GM21786 (cell line): Measurements from ENCODE around the gene PCP2.
A peak's percentile ranks its signal among the peaks of the same experiment; 100 is the strongest.

ENCODE experiments used
- ATAC-seq: cut with Tn5 transposase; IDR thresholded peaks from one replicate; pipeline ENCODE4 v1.9.1; 2021; ENCODE audit not compliant: unreplicated experiment

Gene PCP2

DNA sequence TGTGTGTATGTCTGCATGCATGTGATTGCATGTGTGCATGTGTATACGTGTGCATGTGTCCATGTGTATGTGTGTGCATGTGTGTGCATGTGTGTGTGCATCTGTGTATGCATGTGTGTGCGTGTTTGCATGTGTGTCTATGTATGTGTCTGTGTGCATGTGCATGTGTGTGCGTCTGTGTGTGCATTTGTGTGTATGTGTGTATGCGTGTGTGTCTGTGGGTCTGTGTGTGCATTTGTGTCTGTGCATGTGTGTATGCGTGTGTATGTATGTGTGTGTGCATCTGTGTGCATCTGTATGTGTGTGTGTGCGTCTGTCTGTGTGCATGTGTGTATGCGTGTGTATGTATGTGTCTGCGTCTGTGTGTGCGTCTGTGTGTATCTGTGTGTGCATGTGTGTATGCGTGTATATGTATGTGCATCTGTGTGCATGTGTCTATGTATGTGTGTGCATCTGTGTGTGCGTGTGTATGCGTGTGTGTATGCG, 6.4 kb upstream of the PCP2 start:
- no peak for ATAC-seq

DNA sequence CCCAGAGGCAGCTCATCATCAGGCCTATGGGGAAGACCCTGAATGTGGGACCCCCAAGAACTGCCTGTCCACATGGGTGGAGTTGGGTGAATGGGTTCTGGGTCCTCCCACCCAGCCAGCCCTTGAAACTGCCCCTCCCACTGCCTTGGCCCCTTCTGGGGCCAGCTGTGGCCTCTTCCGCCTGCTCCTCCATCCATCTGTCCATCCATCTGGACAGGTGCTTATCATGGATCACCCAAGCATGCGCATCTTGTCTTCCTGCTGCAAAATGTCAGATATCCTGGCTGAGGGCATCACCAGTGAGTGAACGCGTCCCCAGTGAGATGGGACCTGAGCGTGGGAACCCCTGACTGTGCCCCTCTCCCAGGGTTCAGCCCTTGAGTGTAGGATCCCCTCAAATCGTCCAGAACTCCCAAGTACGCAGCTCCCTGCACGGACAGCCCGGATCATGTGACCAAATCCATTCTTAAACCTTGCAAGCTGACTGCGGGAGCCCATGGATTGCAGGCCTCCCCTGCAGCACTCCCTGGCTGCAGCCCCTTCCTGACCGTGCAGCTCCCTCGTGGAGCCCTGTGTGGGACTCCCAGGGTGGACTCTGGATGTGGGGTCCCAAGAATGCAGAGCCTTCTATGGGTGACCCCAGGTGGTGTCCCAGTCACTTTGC, 5.4 kb upstream of the PCP2 start:
- no peak for ATAC-seq

DNA sequence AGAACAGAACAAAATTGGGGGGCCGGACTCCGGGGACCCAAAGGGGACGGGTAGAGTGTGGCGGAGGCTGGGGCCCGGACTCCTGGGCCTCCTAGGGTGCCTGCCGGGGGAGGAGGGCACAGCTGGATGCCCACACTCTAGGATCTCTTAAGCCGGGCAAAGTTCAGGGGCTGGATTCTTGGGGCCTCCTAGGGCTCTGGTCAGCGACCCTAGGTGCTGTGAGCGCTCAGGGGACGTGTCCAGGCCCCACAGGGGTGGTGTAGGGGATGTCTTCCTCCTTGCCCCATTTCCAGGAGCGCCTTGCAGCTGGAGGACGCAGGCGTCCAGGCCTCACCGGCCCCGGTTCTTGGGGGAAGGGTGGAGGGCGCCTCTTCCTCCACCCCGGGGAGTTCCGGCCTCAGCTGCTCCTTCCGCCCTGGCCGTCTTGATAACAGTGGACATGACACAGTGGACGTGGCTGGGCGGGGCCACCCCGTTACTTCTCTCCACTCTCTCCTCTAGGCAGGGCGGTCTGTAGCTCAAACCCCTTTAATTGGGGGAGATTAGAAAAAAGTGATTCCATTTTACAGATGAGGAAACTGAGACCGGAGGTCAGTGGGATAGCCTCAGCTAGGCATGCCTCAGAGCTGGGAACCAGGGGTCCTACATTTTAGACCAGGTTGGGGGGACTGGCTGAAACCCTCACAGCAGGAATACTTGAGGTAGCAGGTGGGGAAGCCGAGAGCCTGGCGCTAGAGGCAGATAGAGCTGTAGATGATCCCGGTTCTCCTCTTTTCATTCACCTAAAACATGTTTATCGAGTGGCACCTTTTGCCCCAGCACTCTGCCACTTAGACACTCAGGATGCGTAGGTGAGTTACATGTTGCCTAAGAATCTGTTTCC, 4.1 kb upstream of the PCP2 start:
- no peak for ATAC-seq

DNA sequence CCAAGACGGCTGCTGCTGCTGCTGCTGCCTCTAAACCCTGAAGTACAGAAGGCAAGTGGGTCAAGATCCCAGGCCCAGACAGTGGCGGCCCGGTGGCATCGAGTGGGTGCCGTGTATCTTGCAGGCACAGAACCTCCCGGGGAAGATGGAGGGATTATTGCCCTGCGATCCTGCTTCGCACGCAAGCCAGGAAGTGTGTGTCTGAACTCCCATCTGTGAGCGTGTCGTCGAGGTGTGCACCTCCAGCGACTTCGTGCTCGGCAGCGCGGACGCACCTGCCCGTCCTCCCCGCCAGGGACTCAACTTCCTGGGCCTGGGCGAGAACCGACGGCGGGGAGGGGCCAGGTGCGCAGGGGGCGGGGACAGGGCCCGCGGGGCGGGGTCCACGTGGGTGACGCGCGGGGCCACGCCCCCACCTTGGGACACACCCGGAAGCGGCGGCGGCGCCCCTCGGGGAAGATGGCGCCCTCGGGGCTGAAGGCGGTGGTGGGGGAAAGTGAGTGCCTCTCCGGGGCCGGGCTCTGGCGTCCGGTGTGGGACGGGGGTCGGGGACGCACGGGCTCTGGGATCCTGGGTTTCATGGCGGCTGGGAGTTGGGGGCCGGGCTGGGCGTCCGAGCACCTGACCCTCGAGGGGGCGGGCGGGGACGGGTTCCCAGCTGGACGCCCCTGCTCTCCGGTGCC, 3.3 kb upstream of the PCP2 start, which contains the start of gene STXBP2:
Gene STXBP2 (plus strand): TSS at position 420 of the 683 bp plus-strand sequence. CDS start 40 bp downstream, at position 460.
- no peak for ATAC-seq

DNA sequence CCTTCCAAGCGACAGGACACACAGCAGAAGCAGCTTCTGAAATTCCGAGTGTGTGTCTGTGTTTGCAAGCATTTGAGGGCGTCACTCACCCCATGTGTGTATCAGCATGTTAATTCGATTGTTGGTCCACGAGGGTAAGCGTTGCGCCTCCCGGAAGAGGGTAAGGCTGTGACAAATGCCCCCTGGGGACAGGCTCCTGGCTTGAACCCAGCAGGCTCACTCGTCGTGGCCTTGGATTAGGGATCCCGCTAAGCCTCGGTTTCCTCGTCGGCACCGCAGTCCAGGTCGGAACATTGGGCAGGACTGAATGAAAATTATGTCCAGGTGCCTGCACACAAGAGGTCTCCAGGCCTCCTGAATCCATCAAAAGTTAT, 2.8 kb upstream of the PCP2 start:
- ATAC-seq = no peak

DNA sequence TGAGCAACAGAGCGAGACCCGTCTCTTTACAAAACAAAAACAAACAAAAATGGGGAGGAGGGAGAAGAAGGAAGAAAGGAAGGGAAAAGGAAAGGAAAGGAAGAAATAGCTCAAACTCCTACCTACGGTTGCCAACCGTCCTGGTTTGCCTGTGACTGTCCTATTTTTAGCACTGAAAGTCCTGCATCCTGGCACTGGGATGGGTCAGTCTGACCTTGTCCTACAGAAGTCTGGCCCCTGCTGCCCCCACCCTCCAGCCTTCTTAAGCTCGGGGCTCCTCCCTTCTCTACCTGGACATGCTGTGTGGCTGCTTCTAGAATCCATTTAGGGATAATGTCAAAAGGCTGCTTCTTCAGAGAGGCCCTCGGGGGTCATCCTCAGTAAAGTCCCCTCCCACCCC, 2.2 kb upstream of the PCP2 start:
- no peak for ATAC-seq

DNA sequence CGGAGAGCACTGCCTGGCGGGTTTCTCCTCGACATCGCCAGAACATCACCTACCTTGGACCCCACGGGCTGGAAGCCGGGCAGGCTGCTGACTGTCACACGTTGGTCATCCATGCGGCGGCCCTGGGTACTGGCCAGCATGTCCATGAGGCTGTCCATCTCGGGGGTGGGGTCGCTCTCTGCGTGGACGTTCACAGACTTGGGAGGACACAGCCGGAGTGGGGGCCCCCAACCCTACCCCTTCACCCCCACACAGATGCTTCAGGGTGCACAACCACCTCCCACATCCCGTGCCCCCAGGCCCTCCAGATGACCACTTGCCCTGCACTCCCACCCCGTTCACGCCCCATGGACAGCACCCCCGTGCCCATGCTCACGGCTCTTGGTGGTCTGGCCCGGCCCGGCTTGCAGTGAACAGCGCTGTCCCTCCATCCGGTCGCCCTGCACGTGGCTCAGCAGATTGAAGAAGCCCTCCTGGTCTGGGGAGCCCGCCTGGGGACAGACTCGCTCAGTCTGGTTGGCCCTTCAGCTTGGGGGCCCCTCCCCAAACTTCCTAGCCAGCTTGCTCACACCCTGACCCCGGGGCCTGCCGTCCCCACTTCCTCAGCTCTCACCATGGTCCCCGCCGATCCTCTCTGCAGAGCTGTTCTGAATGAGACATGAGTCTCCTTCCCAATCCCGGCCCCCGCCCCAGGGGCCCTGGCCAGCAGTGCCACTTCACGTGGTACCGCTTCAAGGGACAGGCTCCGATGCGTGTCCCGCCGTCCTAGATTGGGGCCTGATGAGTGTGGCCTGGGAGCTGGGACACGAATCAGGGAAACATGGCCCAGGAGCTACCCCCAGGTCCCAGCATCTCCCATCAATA, 947 bp downstream of the PCP2 start:
- no peak for ATAC-seq

DNA sequence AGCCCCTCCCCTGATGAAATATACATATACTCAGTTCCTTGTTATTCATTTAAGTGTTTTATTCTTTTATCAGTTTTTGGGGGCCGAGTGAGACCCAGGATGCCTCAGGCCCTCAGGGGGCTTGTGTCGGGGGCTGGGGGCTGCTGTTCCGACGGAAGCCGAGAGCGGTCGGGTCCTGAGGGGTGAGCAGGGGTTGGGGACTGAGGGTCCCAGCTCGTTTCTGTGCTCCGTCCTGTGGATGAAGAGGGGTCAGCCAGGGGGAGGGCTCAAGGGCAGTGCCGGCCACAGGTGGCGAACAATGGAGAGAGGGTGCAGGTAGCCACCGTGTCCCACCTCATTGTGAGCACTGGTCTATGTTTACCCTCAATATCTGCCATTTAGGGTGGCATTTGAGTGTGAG, 1.9 kb downstream of the PCP2 start:
- no peak for ATAC-seq

DNA sequence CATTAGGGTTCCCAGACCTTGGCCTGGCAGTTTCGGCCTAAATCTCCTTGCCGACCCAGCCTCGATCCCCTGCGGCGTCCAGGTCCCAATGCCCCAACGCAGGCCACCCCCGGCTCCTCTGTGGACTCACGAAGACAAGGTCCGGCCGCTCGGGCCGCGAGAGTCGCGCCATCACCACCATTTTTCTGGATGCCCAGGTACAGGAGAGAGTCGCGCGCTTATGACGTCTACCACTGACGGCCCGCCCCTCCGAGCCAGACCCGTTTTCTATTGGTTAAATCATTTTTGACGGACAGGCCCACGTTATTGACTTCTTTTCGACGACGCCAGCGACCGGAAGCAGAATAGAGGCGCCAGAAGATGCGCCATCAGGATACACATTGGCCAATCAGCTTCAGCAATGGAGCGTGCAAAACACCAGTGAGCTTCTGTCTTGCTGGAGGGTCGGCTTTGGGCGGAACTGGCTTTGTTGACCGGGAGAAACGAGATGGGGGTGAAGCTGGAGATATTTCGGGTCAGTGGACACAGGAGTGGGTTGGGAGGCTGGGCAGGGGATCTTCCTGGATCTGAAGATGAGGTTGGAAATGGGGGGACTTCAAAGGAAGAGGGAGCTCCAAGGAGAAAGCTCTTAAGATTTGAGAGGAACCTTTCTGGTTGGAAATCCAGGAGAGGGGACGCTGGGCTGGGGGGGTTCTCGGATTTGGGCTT, 4.0 kb downstream of the PCP2 start, which contains the start of the genes PET100 and XAB2:
Gene PET100 (plus strand): TSS at position 447 of the 708 bp plus-strand sequence. CDS start 41 bp downstream, at position 488.
Gene XAB2 (minus strand): TSS at position 199 of the 708 bp plus-strand sequence. CDS start 18 bp downstream, at position 181.
- ATAC-seq = peak; percentile 90

DNA sequence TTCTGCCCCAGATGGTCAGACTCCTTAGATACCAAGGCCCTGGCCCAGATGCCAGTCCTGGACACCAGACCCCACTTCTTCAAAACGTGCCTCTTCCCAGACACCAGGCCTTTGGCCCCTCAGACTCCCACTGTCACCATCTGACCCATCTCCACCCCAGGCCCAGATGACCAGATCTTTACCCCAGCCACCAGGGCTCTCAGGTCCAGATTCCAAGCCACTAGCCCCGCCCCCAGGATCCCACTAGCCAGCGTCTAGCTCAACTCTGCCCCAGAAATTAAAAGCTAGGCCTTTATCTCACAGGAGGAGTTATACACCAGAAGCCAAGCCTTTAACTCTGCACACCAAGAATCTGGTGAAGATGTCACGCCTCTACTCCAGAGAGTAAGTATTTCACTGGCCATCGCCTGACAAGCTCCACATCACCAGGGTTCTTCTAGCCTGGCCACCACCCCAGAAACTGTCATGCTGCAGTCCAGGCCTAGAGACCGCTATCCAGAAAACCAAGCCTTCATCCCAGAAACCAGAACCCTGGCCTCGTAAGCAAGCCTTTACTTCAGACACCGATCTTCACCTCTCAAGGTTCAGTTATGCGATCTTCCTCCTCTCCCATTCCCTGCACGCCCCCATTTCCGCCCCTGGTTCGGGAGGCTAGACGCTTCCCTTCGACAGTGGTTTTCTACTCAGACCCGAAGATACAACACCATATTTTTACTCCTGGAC, 4.8 kb downstream of the PCP2 start:
- no peak for ATAC-seq

DNA sequence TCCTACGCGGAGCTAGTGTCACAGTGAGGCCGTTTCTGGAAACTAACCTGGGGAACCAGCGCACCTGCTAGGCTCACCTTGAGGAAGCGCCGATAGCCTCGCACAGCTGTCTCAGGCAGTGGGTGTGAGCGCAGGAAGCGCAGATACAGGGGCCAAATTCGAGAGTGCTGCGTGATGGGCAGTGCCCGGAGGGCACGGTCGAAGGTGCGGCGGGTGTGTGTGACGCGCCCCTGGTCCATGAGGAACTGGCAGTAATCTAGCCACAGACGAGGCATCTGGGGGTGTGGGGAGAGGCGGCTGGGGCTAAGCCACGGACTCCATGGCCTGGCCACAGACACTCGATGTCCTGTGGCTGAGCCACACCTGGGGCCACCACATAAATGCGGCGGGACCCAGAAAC, 6.4 kb downstream of the PCP2 start:
- no peak for ATAC-seq

DNA sequence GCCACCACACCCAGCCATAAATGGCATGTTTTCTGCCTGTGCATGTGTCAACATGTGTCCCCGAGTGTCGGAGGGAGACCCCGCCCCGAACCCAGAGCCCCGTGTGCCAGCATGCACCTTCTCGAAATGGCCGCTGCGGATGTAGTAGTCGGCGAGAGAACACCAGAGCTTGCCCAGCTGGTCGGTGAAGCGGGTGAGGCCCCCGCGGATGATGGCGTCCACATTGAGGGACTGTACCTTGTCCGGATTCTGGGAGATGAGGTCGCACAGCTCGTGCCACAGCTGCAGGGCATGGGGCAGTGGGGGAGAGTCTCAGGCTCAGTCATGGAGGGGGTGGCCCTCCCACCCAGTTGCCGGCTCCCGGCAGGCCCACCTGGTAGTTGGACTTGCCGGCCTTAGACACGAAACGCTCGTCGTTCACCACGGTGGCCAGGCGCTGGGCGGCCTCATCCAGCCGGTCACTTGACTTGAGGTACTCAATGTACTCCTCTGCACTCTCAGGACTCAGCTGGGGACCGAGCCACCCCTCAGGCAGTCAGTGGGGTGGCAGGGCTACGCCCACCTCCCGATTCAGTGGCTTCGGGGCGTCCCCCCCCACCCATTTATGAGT, 7.7 kb downstream of the PCP2 start:
- ATAC-seq = no peak

DNA sequence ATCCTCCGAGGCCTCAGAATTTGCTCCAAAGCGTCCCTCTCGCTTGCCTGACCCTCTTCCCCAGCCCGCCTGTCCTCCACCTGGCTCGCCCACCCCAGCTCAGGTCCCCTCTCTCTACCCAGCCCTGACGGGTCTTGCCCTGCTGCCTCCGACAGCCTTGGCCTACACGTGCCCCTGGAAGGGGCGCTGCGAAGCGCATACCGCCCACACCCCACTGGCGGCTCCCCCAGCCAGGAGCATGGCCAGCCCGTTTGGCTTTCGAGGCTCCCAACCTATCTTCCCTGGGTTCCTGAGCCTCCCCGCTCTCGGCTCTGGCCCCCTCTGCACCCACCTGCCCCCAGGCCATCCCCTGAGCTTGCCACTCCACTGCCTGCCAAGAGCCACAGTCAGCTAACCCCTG, 8.7 kb downstream of the PCP2 start:
- no peak for ATAC-seq

DNA sequence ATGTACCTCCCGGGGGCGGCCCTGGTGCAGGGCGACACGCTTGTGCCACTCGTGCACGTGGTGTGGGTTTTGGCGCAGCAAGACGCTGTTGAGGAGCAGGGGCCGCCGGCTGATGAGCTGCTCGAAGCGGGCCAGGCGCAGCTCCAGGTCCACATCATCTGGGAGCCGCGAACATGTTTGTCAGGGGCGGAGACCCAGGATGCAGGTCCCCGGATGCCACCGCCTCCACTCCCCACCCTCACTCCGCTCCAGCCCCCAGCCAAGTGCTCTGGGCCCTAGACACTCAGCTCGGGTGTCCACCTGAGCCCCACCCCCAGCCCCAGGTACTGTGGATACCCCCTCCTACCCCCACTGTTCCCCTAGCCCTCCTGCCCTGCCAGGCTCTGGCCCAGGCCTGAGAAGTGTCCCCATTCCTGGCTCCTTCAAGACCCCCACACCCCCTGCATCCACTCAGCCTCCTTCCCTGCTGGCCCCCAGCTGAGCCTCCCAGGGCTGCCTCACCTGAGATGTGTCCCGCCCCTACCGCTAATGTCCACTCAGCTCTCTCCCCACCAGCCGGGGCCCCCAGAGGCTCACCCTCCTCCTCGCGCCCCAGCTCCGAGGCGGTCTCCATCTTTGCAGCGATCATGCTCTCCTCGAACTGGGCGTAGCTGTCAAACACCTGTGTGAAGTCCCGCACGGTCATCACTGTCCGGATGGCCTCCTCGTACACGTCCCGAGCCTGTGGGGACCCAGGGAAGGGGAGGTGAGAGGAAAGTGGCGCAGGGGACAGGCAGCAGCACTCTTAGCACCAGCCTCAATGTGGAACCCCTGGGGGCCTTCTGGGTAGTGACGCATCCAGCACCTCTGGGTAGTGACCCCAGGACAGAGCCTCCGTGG, 9.6 kb downstream of the PCP2 start:
- no peak for ATAC-seq

DNA sequence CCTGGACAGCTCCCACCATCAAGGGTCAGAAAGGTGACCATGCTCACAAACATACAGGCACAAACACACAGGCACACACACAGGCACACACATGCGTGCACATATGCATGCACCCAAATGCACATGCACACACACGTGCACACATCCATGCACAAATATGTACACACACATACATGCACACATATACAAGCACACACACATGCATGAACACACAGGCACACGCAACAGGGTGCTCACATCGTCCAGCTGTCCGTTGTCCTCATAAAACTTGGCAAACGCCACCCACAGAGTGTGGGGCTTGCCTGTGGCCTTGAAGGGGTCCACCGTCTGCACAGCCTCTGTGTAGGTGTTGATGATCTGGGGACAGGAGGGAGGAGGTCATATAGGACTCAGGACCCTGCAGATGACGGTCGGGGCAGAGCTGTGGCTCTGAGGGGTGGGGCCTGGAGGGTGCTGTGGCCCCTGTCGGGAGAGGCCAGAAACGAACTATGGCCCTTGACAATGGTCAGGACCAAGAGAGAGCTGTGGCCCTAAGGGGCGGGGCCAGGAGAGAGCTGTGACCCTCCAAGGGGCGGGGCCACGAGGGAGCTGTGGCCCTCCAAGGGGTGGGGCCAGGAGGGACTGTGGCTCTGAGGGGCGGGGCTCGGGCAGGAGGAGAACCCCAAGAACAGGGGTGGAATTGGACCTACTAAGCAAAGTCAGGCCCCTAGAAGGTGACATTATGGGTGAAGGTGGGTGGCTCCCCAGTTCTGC, 10.4 kb downstream of the PCP2 start:
- no peak for ATAC-seq

DNA sequence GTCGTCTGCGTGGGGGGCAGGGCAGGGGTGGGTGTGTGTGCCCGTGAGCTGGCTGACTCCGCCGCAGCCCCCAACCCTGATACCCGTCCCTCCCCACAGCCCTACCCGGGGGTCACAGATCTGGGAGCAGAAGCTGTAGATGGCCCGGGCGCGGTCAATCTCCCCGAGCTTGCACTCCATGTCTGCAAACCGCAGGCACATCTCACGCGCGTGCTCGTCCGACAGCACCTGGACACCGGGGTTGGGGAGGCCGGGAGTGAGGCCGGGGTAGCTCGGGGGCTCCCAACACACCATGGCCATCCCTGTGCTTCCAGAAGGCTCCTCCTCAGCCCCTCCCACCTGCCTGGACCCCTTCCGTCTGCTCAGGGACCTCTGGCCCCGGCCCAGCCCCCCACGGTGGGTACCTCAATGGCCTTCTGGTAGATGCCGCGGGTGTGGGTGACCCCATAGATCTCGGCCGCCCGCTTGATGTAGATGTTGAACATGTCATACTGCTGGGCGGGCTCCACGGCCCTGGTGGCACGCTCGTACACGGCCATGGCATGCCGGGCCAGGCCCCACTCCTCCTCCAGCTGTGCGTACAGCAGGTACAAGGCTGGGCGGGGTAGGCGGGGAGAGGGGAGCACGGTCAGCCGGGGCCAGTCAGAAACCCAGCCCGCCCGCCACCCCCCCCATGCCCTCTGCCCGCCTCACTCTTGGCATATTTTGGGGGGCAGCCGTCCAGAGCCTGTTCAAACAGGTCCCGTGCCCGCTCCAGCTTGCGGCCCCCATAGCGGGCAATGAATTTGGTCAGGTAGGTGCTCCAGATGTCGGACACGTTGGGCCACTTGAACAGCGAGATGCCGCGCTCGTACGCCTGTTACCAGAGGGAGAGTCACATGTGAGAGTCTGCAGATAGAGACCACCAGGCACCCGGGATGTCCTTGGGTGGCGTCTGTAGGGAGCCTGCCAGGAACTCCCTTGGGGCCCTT, 12.8 kb downstream of the PCP2 start:
- ATAC-seq = no peak
